Tracheal epithelial cell (primary cell): ENCODE measurements around the gene FOXRED2. TPM values are rescaled to one million over a fixed set of nuclear protein-coding genes. Genes with fewer than 3 reads are reported as not detected.

ENCODE experiments used
- total RNA-seq: library from RNA; depleted of rRNA; stranded (reverse); fragments of >200 nt; gene quantifications from 2 replicates; pipeline ENCODE4 v1.2.1, GENCODE V29; 2014

FOXRED2 gene
- 2.2 and 3.4 TPM in 2 replicates for total RNA-seq

GRCh38 chr22:36506637-36507517 lies at the start of gene FOXRED2:
TSS of gene FOXRED2 (minus strand) at chr22:36507040. CDS start at chr22:36506422, 618 bp downstream.

GRCh38 chr22:36528795-36529751 lies 22.2 kb upstream of the FOXRED2 start, which contains the start of gene EIF3D:
TSS of gene EIF3D (minus strand) at chr22:36529166. CDS start at chr22:36526121, 3,045 bp downstream.

GRCh38 chr22:36481393-36482168 lies 25.3 kb downstream of the FOXRED2 start, which contains the start of gene TXN2:
TSS of gene TXN2 (minus strand) at chr22:36481640. CDS start at chr22:36480837, 803 bp downstream.

Other genes starting within 250 kb of the FOXRED2 start
- 215 and 642 TPM in 2 replicates for gene MYH9, start 119.1 kb downstream of the FOXRED2 start, total RNA-seq
- gene TXN2, start 25.4 kb downstream of the FOXRED2 start, total RNA-seq = 10.6 and 12.6 TPM in 2 replicates
- 718 and 779 TPM in 2 replicates for gene EIF3D, start 22.1 kb upstream of the FOXRED2 start, total RNA-seq
- gene CACNG2, start 196.7 kb upstream of the FOXRED2 start, total RNA-seq = not detected in 2 replicates